HepG2 (cell line): Measurements from ENCODE around the gene DSCAM. TPM values are rescaled to one million over a fixed set of nuclear protein-coding genes. Genes with fewer than 3 reads are reported as not detected.

Experiments
- ATAC-seq: fragments of 200-7000 bp; cut with Tn5 transposase; 3 replicates; pipeline ENCODE4 v1.9.1; 2020; ENCODE audit warnings: mild to moderate bottlenecking, moderate library complexity
- BruUV-seq: library from RNA; stranded (reverse); fragments of 400-500 nt; replicated peaks from 2 replicates; lab custom pipeline; 2021; lab: Mats Ljungman, UMichigan
- CTCF ChIA-PET: fragments of 300-600 bp; formaldehyde crosslinking; extraction: SDS; loops from one replicate; lab custom pipeline; 2021; ENCODE audit warnings: low total read pairs, inconsistent platforms, low intra/inter-chr PET ratio; lab: Yijun Ruan, JAX
- POLR2A ChIA-PET: fragments of 350-600 bp; sonication (Branson Sonifier 250); formaldehyde crosslinking; loops from one replicate; lab custom pipeline; 2020; ENCODE audit warnings: antibody characterized with exemption, inconsistent platforms; lab: Yijun Ruan, JAX
- DNase-seq: peaks from one replicate; pipeline ENCODE4 v3.0.0-alpha.2; 2015; ENCODE audit warnings: low spot score
- FAIRE-seq: peaks from 3 replicates; lab custom pipeline; 2011; peaks lifted over from hg19 to GRCh38; lab: Jason Lieb, UNC
- H2AFZ ChIP-seq: one replicate; pipeline ENCODE4 v1.6.1; 2011; ENCODE audit warnings: low read length, inconsistent platforms
- H3K27ac ChIP-seq: fragments of 300-600 bp; 3 replicates; pipeline ENCODE4 v1.8.0; 2011; ENCODE audit warnings: mixed run types, mild to moderate bottlenecking, mixed read lengths, low read length, inconsistent platforms; ENCODE audit not compliant: insufficient read depth; ENCODE audit errors: extremely low read length
- H3K27me3 ChIP-seq, 2 experiments: fragments of 200-600 bp in 1 of 2; 2 replicates in 1 of 2; 3 replicates in 1 of 2; pipeline versions ENCODE4 v1.6.0 to v1.8.0; 2011; ENCODE audit warnings: low read length in 2 of 2, mild to moderate bottlenecking in 2 of 2, moderate library complexity in 2 of 2, inconsistent platforms in 1 of 2; ENCODE audit not compliant: insufficient read depth in 2 of 2, control insufficient read depth in 1 of 2
- H3K36me3 ChIP-seq, 2 experiments: fragments of 200-600 bp in 1 of 2; replicated peaks in 1 of 2; 2 replicates in 1 of 2; 3 replicates in 1 of 2; pipeline versions ENCODE4 v1.5.1 to v1.8.0; 2011; ENCODE audit warnings: low read length in 2 of 2, inconsistent platforms in 1 of 2; ENCODE audit not compliant: insufficient read depth in 2 of 2, control insufficient read depth in 1 of 2
- H3K4me1 ChIP-seq: 2 replicates; pipeline ENCODE4 v1.5.1; 2012; ENCODE audit warnings: low read length, inconsistent platforms; ENCODE audit not compliant: insufficient read depth
- H3K4me2 ChIP-seq: 2 replicates; pipeline ENCODE4 v1.6.0; 2011; ENCODE audit warnings: low read depth, low read length, inconsistent platforms
- H3K4me3 ChIP-seq, 3 experiments: fragments of 200-600 bp in 1 of 3; sonication (generic), shearing (Covaris generic) in 1 of 3; replicated peaks in 1 of 3; 2 replicates each; pipeline ENCODE4 v1.5.1; 2011 to 2016; ENCODE audit warnings: low read length in 3 of 3, inconsistent platforms in 2 of 3, low read depth in 2 of 3, mild to moderate bottlenecking in 2 of 3, control low read depth in 1 of 3, mixed read lengths in 1 of 3; ENCODE audit not compliant: insufficient read depth in 1 of 3
- H3K79me2 ChIP-seq: one replicate; pipeline ENCODE4 v1.6.1; 2011; ENCODE audit warnings: low read length, inconsistent platforms; ENCODE audit not compliant: insufficient read depth
- H3K9ac ChIP-seq: 2 replicates; pipeline ENCODE4 v1.6.0; 2011; ENCODE audit warnings: mild to moderate bottlenecking, low read depth, low read length, inconsistent platforms; ENCODE audit not compliant: insufficient read depth
- H3K9me3 ChIP-seq: 2 replicates; pipeline ENCODE4 v1.5.1; 2012; ENCODE audit warnings: mild to moderate bottlenecking, low read length
- H4K20me1 ChIP-seq: 2 replicates; pipeline ENCODE4 v1.6.0; 2011; ENCODE audit warnings: inconsistent platforms, mild to moderate bottlenecking, low read length, moderate library complexity; ENCODE audit not compliant: insufficient read depth
- ARNTL ChIP-seq: sonication (generic); formaldehyde crosslinking; IDR thresholded peaks from 2 replicates; pipeline ENCODE4 v1.4.0; 2020; ENCODE audit warnings: mild to moderate bottlenecking, missing genetic modification reagents
- CHD4 ChIP-seq: fragments of 200-600 bp; sonication (generic); IDR thresholded peaks from 2 replicates; pipeline ENCODE4 v1.7.0; 2017; ENCODE audit warnings: mild to moderate bottlenecking, low read length, borderline replicate concordance
- KLF11 ChIP-seq: IDR thresholded peaks from 2 replicates; pipeline ENCODE4 v1.6.1; 2016; ENCODE audit warnings: missing compliant biosample characterization
- NCOR1 ChIP-seq: fragments of 200-600 bp; sonication (generic); IDR thresholded peaks from 2 replicates; pipeline ENCODE4 v1.7.0; 2017; ENCODE audit warnings: antibody characterized with exemption, low read length, borderline replicate concordance
- NFKB2 ChIP-seq: sonication (generic); formaldehyde crosslinking; IDR thresholded peaks from 2 replicates; pipeline ENCODE4 v1.4.0; 2020; ENCODE audit warnings: missing genetic modification reagents, borderline replicate concordance
- TCF7 ChIP-seq: sonication (generic); IDR thresholded peaks from 2 replicates; pipeline ENCODE4 v1.6.1; 2016; ENCODE audit warnings: antibody characterized with exemption, low read depth
- ZBTB2 ChIP-seq: sonication (generic); formaldehyde crosslinking; IDR thresholded peaks from 2 replicates; pipeline ENCODE4 v1.8.0; 2022; ENCODE audit warnings: low read depth, missing genetic modification reagents
- ZBTB7A ChIP-seq: sonication (generic); formaldehyde crosslinking; IDR thresholded peaks from 2 replicates; pipeline ENCODE4 v1.8.0; 2022; ENCODE audit warnings: mild to moderate bottlenecking, missing genetic modification reagents
- ZFX ChIP-seq: sonication (generic); formaldehyde crosslinking; IDR thresholded peaks from 2 replicates; pipeline ENCODE4 v1.4.0; 2020; ENCODE audit warnings: mild to moderate bottlenecking, low read depth, missing genetic modification reagents, moderate library complexity
- ZKSCAN8 ChIP-seq: IDR thresholded peaks from 2 replicates; pipeline ENCODE4 v1.6.1; 2016; ENCODE audit warnings: borderline replicate concordance, missing genetic modification reagents, missing compliant biosample characterization
- ZNF615 ChIP-seq: sonication (generic); formaldehyde crosslinking; IDR thresholded peaks from 2 replicates; pipeline ENCODE4 v1.5.0; 2020; ENCODE audit warnings: mild to moderate bottlenecking, missing genetic modification reagents, borderline replicate concordance
- WGBS: methylation state at CpG from one replicate; pipeline ENCODE4 v1.1.6; 2017; ENCODE audit warnings: low lambda C conversion rate; 5-methylcytosine and 5-hydroxymethylcytosine counted together
- in situ Hi-C: cut with HindIII; loops from 2 replicates; pipeline ENCODE4 v1.10.0; 2017; ENCODE audit warnings: low pct_unique_long_range_greater_than_20kb; ENCODE audit not compliant: extremely low pct_ligation_motif_present
- intact Hi-C: fragments of 100-400 bp; cut with micrococcal nuclease; formaldehyde crosslinking; loops from one replicate; pipeline ENCODE4 v1.10.0; 2022; ENCODE audit not compliant: unreplicated experiment
- polyA plus RNA-seq, 8 experiments: library from polyadenylated mRNA; depleted of rRNA in 3 of 8; stranded (reverse) in 7 of 8; unstranded in 1 of 8; fragments of >200 nt; fragmentation: Illumina TruSeq in 4 of 8; extraction: Trizol in 4 of 8; gene quantifications; 2 replicates each; pipeline versions ENCODE4 v1.2.1 to v1.2.3, GENCODE V29; 2011 to 2016; ENCODE audit warnings: low read depth in 4 of 8, missing spikeins in 1 of 8, mixed read lengths in 1 of 8; ENCODE audit not compliant: insufficient read depth in 1 of 8
- total RNA-seq, 5 experiments: library from RNA; depleted of rRNA; stranded (reverse); fragments of >200 nt; fragmentation: Illumina TruSeq; extraction: Trizol; gene quantifications; 2 replicates each; pipeline ENCODE4 v1.2.3, GENCODE V29; 2016; ENCODE audit warnings: low read depth in 1 of 5
- TF ChIP-seq, protein P1 (sequence below): sonication (generic); formaldehyde crosslinking; IDR thresholded peaks from 2 replicates; pipeline ENCODE4; 2020; ENCODE audit warnings: missing genetic modification reagents, mild to moderate bottlenecking, borderline replicate concordance

The DSCAM gene
- total and polyA plus RNA-seq, 2 of the 13 experiments (the other 11 are each of a cell fraction or from before 2014, with no cell fraction given): not detected

GRCh38 chr21:40140675-40141074, 706.3 kb downstream of the DSCAM start:
- H3K4me2 ChIP-seq: no peak overlapping the region
- intact Hi-C loops: loop anchor here (5.0 kb wide), 1 partner anchor 702 kb away; no protein-coding TSS in a partner anchor
- no peak overlapping the region for H3K9ac ChIP-seq
- H3K27me3 ChIP-seq: no peaks in the 10 kb centered on the region; a peak in 1 of 5 replicates
- H3K27ac ChIP-seq: no peak overlapping the region
- in situ Hi-C loops: loop anchor here (5.0 kb wide), 1 partner anchor 927 kb away; no protein-coding TSS in a partner anchor
- BruUV-seq: no TSS peak
- H4K20me1 ChIP-seq: no peaks in the 10 kb centered on the region
- TF ChIP-seq, protein P1, sequence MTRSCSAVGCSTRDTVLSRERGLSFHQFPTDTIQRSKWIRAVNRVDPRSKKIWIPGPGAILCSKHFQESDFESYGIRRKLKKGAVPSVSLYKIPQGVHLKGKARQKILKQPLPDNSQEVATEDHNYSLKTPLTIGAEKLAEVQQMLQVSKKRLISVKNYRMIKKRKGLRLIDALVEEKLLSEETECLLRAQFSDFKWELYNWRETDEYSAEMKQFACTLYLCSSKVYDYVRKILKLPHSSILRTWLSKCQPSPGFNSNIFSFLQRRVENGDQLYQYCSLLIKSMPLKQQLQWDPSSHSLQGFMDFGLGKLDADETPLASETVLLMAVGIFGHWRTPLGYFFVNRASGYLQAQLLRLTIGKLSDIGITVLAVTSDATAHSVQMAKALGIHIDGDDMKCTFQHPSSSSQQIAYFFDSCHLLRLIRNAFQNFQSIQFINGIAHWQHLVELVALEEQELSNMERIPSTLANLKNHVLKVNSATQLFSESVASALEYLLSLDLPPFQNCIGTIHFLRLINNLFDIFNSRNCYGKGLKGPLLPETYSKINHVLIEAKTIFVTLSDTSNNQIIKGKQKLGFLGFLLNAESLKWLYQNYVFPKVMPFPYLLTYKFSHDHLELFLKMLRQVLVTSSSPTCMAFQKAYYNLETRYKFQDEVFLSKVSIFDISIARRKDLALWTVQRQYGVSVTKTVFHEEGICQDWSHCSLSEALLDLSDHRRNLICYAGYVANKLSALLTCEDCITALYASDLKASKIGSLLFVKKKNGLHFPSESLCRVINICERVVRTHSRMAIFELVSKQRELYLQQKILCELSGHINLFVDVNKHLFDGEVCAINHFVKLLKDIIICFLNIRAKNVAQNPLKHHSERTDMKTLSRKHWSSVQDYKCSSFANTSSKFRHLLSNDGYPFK (CRISPR knock-in tag): no peak
- TF ChIP-seq ARNTL (CRISPR knock-in tag): no peak
- no peak for TF ChIP-seq NFKB2 (CRISPR knock-in tag)
- TF ChIP-seq ZBTB7A (CRISPR knock-in tag): no peak
- no peak for TF ChIP-seq KLF11
- no peak for TF ChIP-seq ZBTB2 (CRISPR knock-in tag)
- no peak for TF ChIP-seq ZKSCAN8 (CRISPR knock-in tag)
- TF ChIP-seq ZFX: no peak
- no peak for TF ChIP-seq CHD4
- no peak for TF ChIP-seq TCF7
- TF ChIP-seq ZNF615: no peak
- no peak for TF ChIP-seq NCOR1
- ATAC-seq (no peak), DNase-seq (no peak), FAIRE-seq (no peak)
- no peaks in the 10 kb centered on the region for H3K36me3 ChIP-seq
- H3K9me3 ChIP-seq: 0 out of 2 replicates have a peak, but pooled peaks cover 6% of the 10 kb centered on the region
- no peak overlapping the region for H2AFZ ChIP-seq
- POLR2A ChIA-PET: no interaction called here
- WGBS: 4% methylated on average over 3 of the region's 3 CpGs
- H3K4me3 ChIP-seq: no peak overlapping the region
- H3K4me1 ChIP-seq: no peaks in the 10 kb centered on the region
- CTCF ChIA-PET: no interaction called here
- no peaks in the 10 kb centered on the region for H3K79me2 ChIP-seq
